Upper lobe of left lung (tissue), 4 donors: ENCODE results near the gene SRSF9.

Source experiments
- EP300 ChIP-seq, 4 donors: sonication (generic); formaldehyde crosslinking; IDR thresholded peaks; one replicate each; pipeline ENCODE4 v1.5.1; 2017; ENCODE audit warnings: antibody characterized with exemption in 4 of 4, control low read depth in 2 of 4
- POLR2A ChIP-seq, 4 donors: fragments of 450-650 bp; IDR thresholded peaks; one replicate each; pipeline ENCODE4 v1.5.1; 2016 to 2017; ENCODE audit warnings: antibody characterized with exemption in 4 of 4, mild to moderate bottlenecking in 2 of 4
- POLR2AphosphoS5 ChIP-seq, 2 donors: sonication (generic); formaldehyde crosslinking; IDR thresholded peaks; one replicate each; pipeline ENCODE4 v1.5.1; 2017; ENCODE audit warnings: antibody characterized with exemption in 2 of 2
- TF ChIP-seq, protein P1 (sequence below), 6 experiments: fragments of 450-650 bp in 4 of 6; fragments of 200-600 bp in 2 of 6; sonication (generic) in 2 of 6; IDR thresholded peaks; one replicate each; pipeline ENCODE4 v1.5.1; 2016 to 2019; ENCODE audit warnings: antibody characterized with exemption in 6 of 6

DNA sequence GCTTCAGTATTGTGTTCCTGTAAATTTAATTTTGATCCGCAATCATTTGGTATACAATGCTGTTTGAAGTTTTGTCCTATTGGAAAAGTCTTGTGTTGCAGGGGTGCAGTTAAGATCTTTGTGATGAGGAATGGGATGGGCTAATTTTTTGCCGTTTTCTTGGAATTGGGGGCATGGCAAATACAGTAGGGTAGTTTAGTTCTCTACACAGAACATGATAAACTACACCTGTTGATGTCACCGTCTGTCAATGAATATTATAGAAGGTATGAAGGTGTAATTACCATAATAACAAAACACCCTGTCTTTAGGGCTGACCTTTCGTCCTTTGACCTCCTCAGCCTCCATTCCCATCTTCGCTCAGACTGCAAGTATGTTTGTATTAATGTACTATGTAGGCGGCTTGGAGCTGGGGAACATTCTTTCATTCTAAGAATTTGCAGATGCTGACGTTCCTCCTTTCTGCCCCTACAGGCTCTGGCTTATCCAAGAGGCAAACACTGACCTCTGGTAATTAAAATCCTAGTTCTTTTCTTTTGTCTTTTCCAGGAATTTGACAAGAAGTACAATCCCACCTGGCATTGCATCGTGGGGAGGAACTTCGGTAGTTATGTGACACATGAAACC is 28.1 kb upstream of the SRSF9 start:
- TF ChIP-seq POLR2AphosphoS5 (IDR thresholded peaks at IDR 0.05) (no peak), POLR2A (IDR thresholded peaks at IDR 0.05) (no peak), EP300 (IDR thresholded peaks at IDR 0.05) (no peak)
- TF ChIP-seq, protein P1, sequence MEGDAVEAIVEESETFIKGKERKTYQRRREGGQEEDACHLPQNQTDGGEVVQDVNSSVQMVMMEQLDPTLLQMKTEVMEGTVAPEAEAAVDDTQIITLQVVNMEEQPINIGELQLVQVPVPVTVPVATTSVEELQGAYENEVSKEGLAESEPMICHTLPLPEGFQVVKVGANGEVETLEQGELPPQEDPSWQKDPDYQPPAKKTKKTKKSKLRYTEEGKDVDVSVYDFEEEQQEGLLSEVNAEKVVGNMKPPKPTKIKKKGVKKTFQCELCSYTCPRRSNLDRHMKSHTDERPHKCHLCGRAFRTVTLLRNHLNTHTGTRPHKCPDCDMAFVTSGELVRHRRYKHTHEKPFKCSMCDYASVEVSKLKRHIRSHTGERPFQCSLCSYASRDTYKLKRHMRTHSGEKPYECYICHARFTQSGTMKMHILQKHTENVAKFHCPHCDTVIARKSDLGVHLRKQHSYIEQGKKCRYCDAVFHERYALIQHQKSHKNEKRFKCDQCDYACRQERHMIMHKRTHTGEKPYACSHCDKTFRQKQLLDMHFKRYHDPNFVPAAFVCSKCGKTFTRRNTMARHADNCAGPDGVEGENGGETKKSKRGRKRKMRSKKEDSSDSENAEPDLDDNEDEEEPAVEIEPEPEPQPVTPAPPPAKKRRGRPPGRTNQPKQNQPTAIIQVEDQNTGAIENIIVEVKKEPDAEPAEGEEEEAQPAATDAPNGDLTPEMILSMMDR (IDR thresholded peaks at IDR 0.05) = no peak
